Activated naive CD4-positive, alpha-beta T cell (primary cell): ENCODE data around the gene LNX1.

Experiments
- DNase-seq, 4 experiments: peaks; one replicate each; lab custom pipeline; 2025; lab: John Stamatoyannopoulos, UW

LNX1 gene

DNA sequence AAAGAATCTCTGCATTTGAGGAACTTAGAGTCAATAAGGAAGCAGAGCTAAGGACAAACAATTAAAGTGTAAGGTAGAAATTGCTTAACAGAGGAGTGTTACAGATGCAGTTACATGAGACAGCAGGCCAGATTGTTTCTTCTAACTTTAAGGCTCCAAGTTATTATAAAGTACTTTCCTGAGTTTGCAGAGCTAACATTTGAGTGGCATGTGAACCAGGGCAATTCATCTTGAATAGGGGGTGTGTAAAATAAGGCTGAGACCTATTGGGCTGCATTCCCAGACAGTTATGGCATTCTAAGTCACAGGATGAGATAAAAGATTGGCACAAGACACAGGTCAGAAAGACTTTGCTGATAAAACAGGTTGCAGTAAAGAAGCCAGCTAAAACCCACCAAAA, 7.6 kb upstream of the LNX1 start:
- no peak for DNase-seq

GRCh38 chr4:53598483-53598882, 7.2 kb upstream of the LNX1 start:
- DNase-seq = no peak

DNA sequence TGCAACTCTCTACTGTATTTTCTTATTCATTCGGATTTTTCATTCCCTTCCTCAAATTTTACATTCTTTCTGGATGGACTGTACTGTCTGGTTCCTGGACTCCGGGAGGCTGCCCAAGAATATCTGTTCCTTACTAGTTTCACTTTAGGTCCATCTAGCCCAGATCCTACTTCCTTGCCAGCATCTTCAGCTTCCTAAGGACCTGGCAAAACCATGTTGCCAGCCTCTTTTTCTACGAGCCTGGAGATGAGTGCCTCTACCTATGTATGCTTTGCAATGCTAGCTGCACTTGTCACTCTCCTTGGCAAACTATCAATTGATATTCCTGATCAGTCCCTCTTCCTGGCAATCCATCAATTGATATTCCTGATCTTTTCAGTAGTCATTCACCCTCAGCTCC, 5.6 kb upstream of the LNX1 start:
- DNase-seq = no peak

DNA sequence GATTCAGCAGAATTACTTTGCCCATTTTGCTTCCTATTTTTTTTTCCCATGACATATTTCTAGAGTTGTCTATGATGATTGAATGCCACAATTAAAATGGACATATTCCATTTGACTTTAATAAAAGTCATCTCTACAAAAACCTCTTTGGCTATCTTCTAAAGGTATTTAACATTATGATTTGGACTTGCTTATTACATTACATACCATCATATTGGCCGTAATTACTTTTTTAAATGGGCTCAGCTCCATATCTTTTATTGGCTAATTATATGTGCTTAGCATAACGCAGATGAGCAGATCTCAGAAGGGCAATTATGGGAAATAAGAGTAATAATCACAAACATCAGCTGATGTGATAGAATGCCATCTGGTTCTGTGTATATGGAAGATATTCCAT, 4.5 kb upstream of the LNX1 start:
- DNase-seq = no peak

- no peak for DNase-seq
Observed at GRCh38 chr4:53595204-53595603, 3.9 kb upstream of the LNX1 start.

DNA sequence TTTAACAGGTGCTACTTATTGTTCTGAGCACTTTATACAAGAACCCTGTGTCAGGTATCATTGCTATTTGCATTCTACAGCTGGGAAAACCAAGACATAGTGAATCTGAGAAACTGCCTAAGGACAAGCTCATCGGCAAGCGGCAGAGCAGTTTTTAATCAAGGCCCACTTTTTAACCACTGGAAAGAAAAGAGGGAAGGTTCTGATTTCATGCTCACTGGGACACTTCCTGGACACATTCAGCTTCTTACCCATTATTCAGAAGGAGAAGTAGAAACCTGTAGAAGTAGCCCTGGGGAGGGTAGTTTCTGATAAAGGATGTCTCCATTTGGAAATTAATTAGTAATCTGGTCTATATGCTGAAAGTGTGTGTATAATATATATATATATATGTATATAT, 2.5 kb upstream of the LNX1 start:
- DNase-seq = no peak

GRCh38 chr4:53592686-53593501, 1.6 kb upstream of the LNX1 start:
- no peak for DNase-seq

GRCh38 chr4:53592122-53592521, 836 bp upstream of the LNX1 start:
- DNase-seq = no peak

- no peak for DNase-seq
Observed at GRCh38 chr4:53590187-53590586, 1.1 kb downstream of the LNX1 start.

- no peak for DNase-seq
Observed at GRCh38 chr4:53589511-53589910, 1.8 kb downstream of the LNX1 start.

- no peak for DNase-seq
Observed at GRCh38 chr4:53587135-53587534, 4.2 kb downstream of the LNX1 start.

DNA sequence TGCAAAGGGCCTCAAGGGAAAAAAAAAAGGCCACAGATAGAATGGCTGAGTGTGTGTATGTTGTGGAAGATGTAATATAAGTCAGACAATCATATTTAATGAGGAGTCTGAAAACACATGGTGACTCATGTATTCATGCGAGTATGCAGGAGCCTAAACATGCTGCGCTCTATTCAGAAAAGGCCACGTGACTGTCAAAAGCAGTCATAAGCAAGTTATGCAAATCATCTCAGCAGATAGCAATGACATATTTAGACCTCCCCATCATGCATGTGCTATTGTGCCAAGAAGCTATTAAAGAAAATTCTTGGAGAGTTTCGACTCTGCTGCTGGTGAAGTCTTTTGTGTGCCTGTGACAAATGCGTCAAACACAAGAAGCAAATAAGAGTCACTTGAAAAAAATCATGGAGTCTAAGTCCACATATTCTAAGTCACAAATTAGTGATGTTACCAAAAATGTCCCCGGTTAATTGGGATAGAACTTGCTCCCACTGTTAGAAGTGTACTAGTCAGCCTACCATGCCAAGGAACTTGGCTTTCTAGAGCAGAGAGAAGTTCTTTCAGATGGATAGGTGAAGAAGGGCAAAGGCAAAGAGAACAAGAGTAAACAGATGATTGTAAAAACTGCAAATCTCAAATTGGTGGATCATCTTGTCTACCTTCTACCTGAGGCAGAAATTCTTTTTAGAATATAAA, 5.0 kb downstream of the LNX1 start:
- no peak for DNase-seq

DNA sequence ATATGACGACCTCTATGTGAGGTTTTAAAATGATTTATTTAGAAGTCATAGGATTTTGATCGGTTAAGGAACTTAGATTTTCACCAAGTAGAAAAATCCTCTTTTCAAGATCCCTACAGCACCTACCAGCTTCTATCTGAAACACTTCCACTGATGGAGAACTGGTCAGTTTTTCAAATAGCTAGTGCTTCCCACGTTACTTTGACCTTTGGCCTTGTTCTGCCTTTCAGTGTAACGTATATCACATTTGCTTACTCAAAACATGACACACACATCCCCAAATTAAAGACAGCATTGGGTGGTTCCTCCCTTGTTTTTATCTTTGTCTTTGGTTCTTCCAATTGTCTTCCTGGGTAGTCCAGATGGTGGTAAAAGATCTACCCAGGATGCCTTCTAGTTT, 6.6 kb downstream of the LNX1 start:
- no peak for DNase-seq

- DNase-seq = no peak
Observed at GRCh38 chr4:53583513-53583912, 7.8 kb downstream of the LNX1 start.

DNA sequence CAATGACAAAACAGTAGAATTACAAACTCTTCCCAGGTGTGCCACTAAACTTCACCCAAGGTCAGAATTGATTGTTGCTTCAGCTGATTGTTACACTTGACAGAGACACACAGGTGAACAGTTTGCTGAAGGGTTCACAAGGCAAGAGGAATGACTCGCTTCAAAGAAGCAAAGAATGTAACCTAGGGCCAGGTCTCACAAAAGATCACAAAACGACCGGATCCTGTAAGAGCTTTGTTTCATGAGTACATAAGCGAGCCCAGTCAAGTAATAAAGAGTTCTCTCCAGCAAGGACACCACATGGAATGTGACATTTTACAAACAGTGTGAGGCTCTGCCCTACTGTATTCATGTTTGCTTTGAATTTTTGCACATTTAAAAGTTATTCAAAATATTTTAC, 9.1 kb downstream of the LNX1 start:
- DNase-seq = no peak

DNA sequence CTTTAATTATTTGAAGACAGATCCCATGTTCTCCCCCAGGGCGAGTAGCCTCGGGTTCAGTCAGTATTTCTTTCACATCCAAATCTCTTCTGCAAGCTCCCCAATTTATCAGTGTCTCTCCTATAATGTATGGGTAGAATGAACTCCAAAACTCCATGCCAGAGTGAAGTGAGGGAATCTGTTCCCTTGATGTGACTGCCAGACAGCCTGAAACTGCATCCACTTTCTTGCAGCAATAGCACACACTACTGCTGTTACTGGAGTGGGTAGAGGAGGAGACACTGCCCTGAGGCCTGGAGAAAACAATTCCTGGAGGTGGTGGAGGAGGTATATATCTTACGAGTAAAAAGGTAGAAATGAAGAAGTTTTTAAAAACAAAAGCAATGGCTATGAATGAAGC, 11.0 kb downstream of the LNX1 start:
- no peak for DNase-seq

GRCh38 chr4:53579826-53580225, 11.5 kb downstream of the LNX1 start:
- DNase-seq = no peak

- no peak for DNase-seq
Observed at GRCh38 chr4:53576676-53577372, 14.5 kb downstream of the LNX1 start.

DNA sequence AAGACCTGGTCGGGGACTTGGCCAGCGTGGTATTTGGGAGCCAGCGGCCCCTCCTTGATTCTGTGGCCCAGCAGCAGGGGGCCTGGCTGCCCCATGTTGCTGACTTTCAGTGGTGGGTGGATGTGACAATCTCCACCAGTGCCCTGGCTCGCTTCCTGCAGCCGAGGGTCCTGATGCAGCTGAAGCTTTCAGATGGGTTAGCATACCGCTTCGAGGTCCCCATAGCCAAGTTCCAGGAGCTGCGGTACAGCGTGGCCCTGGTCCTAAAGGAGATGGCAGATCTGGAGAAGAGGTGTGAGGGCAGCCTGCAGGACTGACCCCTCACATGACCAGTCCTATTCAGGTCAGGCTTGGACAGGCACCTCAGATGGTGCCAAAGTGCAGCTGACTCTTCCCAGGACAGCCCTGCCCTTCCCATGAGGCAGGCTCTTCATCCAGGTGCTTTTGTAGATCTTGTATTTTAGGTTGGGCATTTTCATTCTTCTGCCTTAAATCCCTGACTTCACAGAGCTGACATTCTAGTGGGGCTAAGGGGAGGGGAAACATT, 15.1 kb downstream of the LNX1 start:
- no peak for DNase-seq

DNA sequence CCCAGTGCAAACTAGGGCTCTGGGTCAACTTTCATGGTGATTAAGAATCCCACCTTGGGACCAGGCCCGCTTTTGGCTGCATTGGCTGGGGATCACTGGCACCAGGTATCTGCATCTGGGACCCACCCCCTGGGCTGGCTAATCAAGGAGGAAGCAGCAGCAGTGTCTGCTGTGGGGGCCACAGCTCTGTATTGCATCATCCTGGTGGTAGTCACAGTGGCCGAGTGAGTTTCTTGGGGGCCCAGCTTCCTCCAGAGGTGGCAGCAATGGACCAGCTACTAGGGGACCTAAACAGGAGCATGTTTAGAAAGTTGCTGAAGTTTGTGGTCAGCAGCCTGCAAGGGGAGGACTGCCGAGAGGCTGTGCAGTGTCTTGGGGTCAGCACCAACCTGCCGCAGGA, 15.7 kb downstream of the LNX1 start:
- DNase-seq = no peak

GRCh38 chr4:53574528-53574927, 16.8 kb downstream of the LNX1 start:
- DNase-seq = no peak

DNA sequence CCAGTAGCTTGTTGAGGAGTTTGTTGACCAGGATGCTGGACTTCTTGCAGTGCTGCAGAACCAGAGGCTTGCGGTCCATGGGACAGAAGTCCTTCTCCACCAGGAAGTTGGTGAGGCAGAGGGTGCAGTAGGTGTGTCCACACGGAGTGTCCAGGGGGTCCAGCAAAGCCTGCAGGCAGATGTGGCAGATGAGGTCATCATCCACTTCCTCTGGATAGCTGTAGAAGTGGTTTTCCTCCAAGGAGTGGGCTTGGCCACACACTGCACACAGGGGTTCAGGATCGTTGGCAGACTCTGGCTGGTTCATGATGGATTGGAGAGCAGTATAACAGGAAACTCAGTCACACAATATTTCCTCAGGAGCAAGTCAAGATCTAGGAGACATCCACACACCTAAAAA, 17.6 kb downstream of the LNX1 start:
- DNase-seq = no peak

- no peak for DNase-seq
Observed at GRCh38 chr4:53572600-53572994, 18.7 kb downstream of the LNX1 start.
